A549 (cell line): ENCODE measurements around the gene TCN2. TPM values are rescaled to one million over a fixed set of nuclear protein-coding genes. Genes with fewer than 3 reads are reported as not detected.

ENCODE experiments used
- ATAC-seq, 2 experiments: fragments of 200-7000 bp in 1 of 2; fragments of >200 bp in 1 of 2; cut with Nextera tagmentation in 1 of 2; cut with Tn5 transposase in 1 of 2; 3 replicates each; pipeline versions ENCODE4 v1.8.0 to v1.9.1; 2018 to 2020; ENCODE audit warnings: mild to moderate bottlenecking in 1 of 2, moderate library complexity in 1 of 2
- CTCF ChIA-PET: fragments of 300-600 bp; sonication (Branson Sonifier 250); formaldehyde crosslinking; extraction: SDS; loops from one replicate; lab custom pipeline; 2021; ENCODE audit warnings: antibody characterized with exemption, inconsistent platforms; lab: Yijun Ruan, JAX
- POLR2A ChIA-PET: fragments of 350-600 bp; formaldehyde crosslinking; extraction: SDS; loops from one replicate; lab custom pipeline; 2021; ENCODE audit warnings: antibody characterized with exemption, inconsistent platforms; lab: Yijun Ruan, JAX
- DNase-seq, 2 experiments: peaks; one replicate each; pipeline versions ENCODE4 v3.0.0 to v3.0.0-alpha.2; 2011 to 2016; ENCODE audit warnings: low read depth in 1 of 2, low spot score in 1 of 2
- FAIRE-seq: peaks from 2 replicates; lab custom pipeline; 2011; peaks lifted over from hg19 to GRCh38; lab: Jason Lieb, UNC
- H3K27ac ChIP-seq, 2 experiments: fragments of >200 bp; sonication (Bioruptor Twin); formaldehyde crosslinking; 3 replicates each; pipeline ENCODE4 v1.5.1; 2016 to 2017
- H3K4me1 ChIP-seq: fragments of >200 bp; sonication (Bioruptor Twin); formaldehyde crosslinking; 3 replicates; pipeline ENCODE4 v1.6.1; 2016
- H3K4me2 ChIP-seq: fragments of >200 bp; sonication (Bioruptor Twin); formaldehyde crosslinking; 3 replicates; pipeline ENCODE4 v1.6.1; 2016
- H3K4me3 ChIP-seq: fragments of >200 bp; sonication (Bioruptor Twin); formaldehyde crosslinking; 3 replicates; pipeline ENCODE4 v1.5.1; 2016
- H3K9me3 ChIP-seq: fragments of >200 bp; sonication (Bioruptor Twin); formaldehyde crosslinking; 3 replicates; pipeline ENCODE4 v1.6.1; 2016
- BHLHE40 ChIP-seq: IDR thresholded peaks from 2 replicates; pipeline ENCODE4 v1.6.1; 2012; ENCODE audit warnings: low read depth, low read length, inconsistent platforms
- CBX2 ChIP-seq: fragments of 200-600 bp; sonication (generic); IDR thresholded peaks from 2 replicates; pipeline ENCODE4 v1.6.1; 2016; ENCODE audit warnings: low read depth, mild to moderate bottlenecking, borderline replicate concordance
- CBX8 ChIP-seq: fragments of 200-600 bp; sonication (generic); IDR thresholded peaks from 2 replicates; pipeline ENCODE4 v1.6.1; 2016
- CEBPB ChIP-seq, 2 experiments: fragments of >200 bp in 1 of 2; sonication (Bioruptor Twin) in 1 of 2; formaldehyde crosslinking in 1 of 2; IDR thresholded peaks; 2 replicates each; pipeline ENCODE4 v1.6.1; 2012 to 2016
- CHD2 ChIP-seq: fragments of 150-350 bp; IDR thresholded peaks from 2 replicates; pipeline ENCODE4 v1.6.1; 2014; ENCODE audit warnings: low read length; ENCODE audit not compliant: partially characterized antibody
- EHF ChIP-seq: fragments of 250-450 bp; sonication (Bioruptor Pico); IDR thresholded peaks from 2 replicates; pipeline ENCODE4 v1.5.0; 2020; ENCODE audit warnings: mild to moderate bottlenecking
- EHMT2 ChIP-seq: fragments of 200-600 bp; sonication (generic); IDR thresholded peaks from 2 replicates; pipeline ENCODE4 v1.6.1; 2016; ENCODE audit warnings: antibody characterized with exemption, low read depth, mild to moderate bottlenecking, moderate library complexity
- ELK1 ChIP-seq: fragments of 150-350 bp; IDR thresholded peaks from 2 replicates; pipeline ENCODE4 v1.6.1; 2014; ENCODE audit warnings: low read depth, mild to moderate bottlenecking, low read length
- EP300 ChIP-seq, 2 experiments: fragments of >200 bp; sonication (Bioruptor Twin); formaldehyde crosslinking; IDR thresholded peaks; 2 replicates in 1 of 2; 3 replicates in 1 of 2; pipeline ENCODE4 v1.6.1; 2016 to 2017
- ESRRA ChIP-seq: fragments of 150-350 bp; IDR thresholded peaks from 2 replicates; pipeline ENCODE4 v1.6.1; 2014; ENCODE audit warnings: mild to moderate bottlenecking, low read length, borderline replicate concordance
- HES2 ChIP-seq: fragments of >200 bp; sonication (Bioruptor Twin); formaldehyde crosslinking; IDR thresholded peaks from 2 replicates; pipeline ENCODE4 v1.6.1; 2016
- HEYL ChIP-seq: fragments of 250-450 bp; sonication (Bioruptor Pico); IDR thresholded peaks from 2 replicates; pipeline ENCODE4 v1.8.0; 2021; ENCODE audit warnings: mild to moderate bottlenecking, moderate library complexity
- JUNB ChIP-seq: fragments of >200 bp; sonication (Bioruptor Twin); formaldehyde crosslinking; IDR thresholded peaks from 2 replicates; pipeline ENCODE4 v1.6.1; 2016
- KDM1A ChIP-seq: fragments of 200-600 bp; sonication (generic); IDR thresholded peaks from 2 replicates; pipeline ENCODE4 v1.6.1; 2016; ENCODE audit warnings: low read depth, mild to moderate bottlenecking
- KDM5A ChIP-seq: fragments of 200-600 bp; sonication (generic); IDR thresholded peaks from 2 replicates; pipeline ENCODE4 v1.6.1; 2016; ENCODE audit warnings: antibody characterized with exemption, mild to moderate bottlenecking
- MAX ChIP-seq: IDR thresholded peaks from 2 replicates; pipeline ENCODE4 v1.6.1; 2012
- MAZ ChIP-seq: fragments of 150-350 bp; IDR thresholded peaks from 2 replicates; pipeline ENCODE4 v1.6.1; 2014; ENCODE audit warnings: antibody characterized with exemption, low read depth, low read length, borderline replicate concordance
- MYC ChIP-seq: IDR thresholded peaks from 2 replicates; pipeline ENCODE4 v1.6.1; 2012; ENCODE audit warnings: mild to moderate bottlenecking, inconsistent platforms, low read length, improper control_type of control experiment, borderline replicate concordance
- NR3C1 ChIP-seq: fragments of >200 bp; sonication (Bioruptor Twin); formaldehyde crosslinking; IDR thresholded peaks from 3 replicates; pipeline ENCODE4 v1.6.1; 2017
- PHF8 ChIP-seq: fragments of 200-600 bp; sonication (generic); IDR thresholded peaks from 2 replicates; pipeline ENCODE4 v1.6.1; 2016; ENCODE audit warnings: low read depth, mild to moderate bottlenecking, antibody characterized with exemption, moderate library complexity, borderline replicate concordance
- RAD21 ChIP-seq, 2 experiments: fragments of >200 bp in 1 of 2; sonication (Bioruptor Twin) in 1 of 2; formaldehyde crosslinking in 1 of 2; IDR thresholded peaks in 1 of 2; conservative IDR thresholded peaks in 1 of 2; 2 replicates in 1 of 2; 3 replicates in 1 of 2; pipeline ENCODE4 v1.6.1; 2012 to 2018; ENCODE audit warnings: inconsistent platforms in 1 of 2
- RCOR1 ChIP-seq: fragments of 150-350 bp; IDR thresholded peaks from 2 replicates; pipeline ENCODE4 v1.6.1; 2014; ENCODE audit warnings: antibody characterized with exemption, low read length, low read depth
- REST ChIP-seq: fragments of 200-600 bp; sonication (generic); IDR thresholded peaks from 2 replicates; pipeline ENCODE4 v1.6.1; 2016; ENCODE audit warnings: antibody characterized with exemption, mild to moderate bottlenecking, moderate library complexity
- RFX5 ChIP-seq: fragments of 450-650 bp; IDR thresholded peaks from 2 replicates; pipeline ENCODE4 v1.7.1; 2014; ENCODE audit warnings: antibody characterized with exemption, mild to moderate bottlenecking, moderate library complexity
- SMC3 ChIP-seq: fragments of >200 bp; sonication (Bioruptor Twin); formaldehyde crosslinking; IDR thresholded peaks from 3 replicates; pipeline ENCODE4 v1.6.1; 2018; ENCODE audit warnings: inconsistent platforms
- ZSCAN20 ChIP-seq: fragments of 250-450 bp; sonication (Bioruptor Pico); IDR thresholded peaks from 2 replicates; pipeline ENCODE4 v1.8.0; 2022; ENCODE audit warnings: mild to moderate bottlenecking, moderate library complexity
- WGBS: methylation state at CpG from one replicate; pipeline ENCODE4 v1.1.6; 2017; ENCODE audit errors: missing lambda C conversion rate; 5-methylcytosine and 5-hydroxymethylcytosine counted together
- polyA plus RNA-seq, 4 experiments: library from polyadenylated mRNA; depleted of rRNA in 3 of 4; stranded (reverse); fragments of >200 nt; fragmentation: RNase III in 1 of 4; extraction: RNeasy Plus Mini Kit Qiagen cat#74134 plus additional on column Dnase treatment in 1 of 4; gene quantifications; 2 replicates in 3 of 4; 3 replicates in 1 of 4; pipeline ENCODE4 v1.2.3, GENCODE V29; 2011 to 2017

TCN2 gene
- polyA plus RNA-seq, 2 of the 4 experiments (the other 2 are of a cell fraction) = 3.9 to 4.3 TPM

- Histone ChIP-seq H3K27ac (no peak overlapping the region), H3K4me3 (no peak overlapping the region), H3K4me2 (no peak overlapping the region), H3K4me1 (peaks cover 55% of the 10 kb centered on the region), H3K9me3 (no peaks in the 10 kb centered on the region)
- ATAC-seq = no peak
- FAIRE-seq = no peak
- no peak for DNase-seq
- 94% methylated on average over 10 of the region's 10 CpGs for WGBS
- ChIA-PET CTCF (interaction anchor here (0.7 to 1.3 kb wide), 2 partner anchors 184 to 185 kb away, joined by 4 read pairs; no protein-coding TSS in a partner anchor), POLR2A (interaction anchor here (1.0 kb wide), 1 partner anchor 98 kb away, joined by 3 read pairs; the partner anchor contains the start of gene DUSP18)
- no peak for TF ChIP-seq KDM5A
- no peak for TF ChIP-seq CBX2
- TF ChIP-seq CHD2 = no peak
- TF ChIP-seq KDM1A = no peak
- no peak for TF ChIP-seq BHLHE40
- no peak for TF ChIP-seq CBX8
- TF ChIP-seq EP300 (IDR thresholded peaks at IDR 0.05) = no peak
- TF ChIP-seq JUNB = no peak
These were observed 37.2 kb upstream of the TCN2 start for GRCh38 chr22:30569674-30570202.

- no peak for FAIRE-seq
- 77% methylated on average over 6 of the region's 6 CpGs for WGBS
- CTCF ChIA-PET = interaction anchor here (0.8 to 1.6 kb wide), 3 partner anchors 18 to 127 kb away, joined by 3 read pairs; no protein-coding TSS in a partner anchor
- no peak for ATAC-seq
- peaks cover 38% of the 10 kb centered on the region for H3K4me1 ChIP-seq
- H3K9me3 ChIP-seq = no peaks in the 10 kb centered on the region
- TF ChIP-seq PHF8 (no peak), SMC3 (no peak), ELK1 (no peak)
- H3K4me2 ChIP-seq = peak overlapping the region; percentile 99
- no peak for DNase-seq
- POLR2A ChIA-PET = interaction anchor here (0.5 kb wide), 1 partner anchor 349 kb away, joined by 4 read pairs; no protein-coding TSS in a partner anchor
- H3K27ac ChIP-seq = peak overlapping the region; percentile 98
- peak overlapping the region; percentile 25; the same call in 2 of the 3 replicates for H3K4me3 ChIP-seq
These were observed 34.8 kb upstream of the TCN2 start for GRCh38 chr22:30572210-30572609.

GRCh38 chr22:30572840-30573593, 34.0 kb upstream of the TCN2 start:
- WGBS = 15% methylated on average over 9 of the region's 12 CpGs
- TF ChIP-seq NR3C1 (no peak), ESRRA (0 out of 2 replicates have a peak, but pooled peaks have one; percentile 19), EHMT2 (no peak), EHF (no peak), CBX2 (no peak), MAX (0 out of 2 replicates have a peak, but pooled peaks have one; percentile 22), RAD21 (conservative IDR thresholded peaks at IDR 0.05 in 1 of 2, IDR thresholded peaks at IDR 0.05 in 1 of 2) (no peak), REST (peak; percentile 35), HEYL (no peak), HES2 (no peak), MAZ (no peak), RCOR1 (no peak), CEBPB (IDR thresholded peaks at IDR 0.05) (no peak), RFX5 (no peak), ZSCAN20 (no peak), KDM5A (no peak), MYC (no peak)
- TF ChIP-seq, all 56 proteins: peak for 3
- peak overlapping the region; percentile 99 for H3K4me2 ChIP-seq
- no peak for FAIRE-seq
- peak; percentile 45 to 67 for ATAC-seq
- peak overlapping the region; percentile 98 for H3K27ac ChIP-seq
- H3K9me3 ChIP-seq = no peaks in the 10 kb centered on the region
- peak; percentile 33 to 41 for DNase-seq
- H3K4me3 ChIP-seq = peak overlapping the region; percentile 9; the same call in 1 of the 3 replicates
- ChIA-PET CTCF (interaction anchor here (0.5 to 1.6 kb wide), 4 partner anchors 18 to 128 kb away, joined by 3 to 4 read pairs (median 3); no protein-coding TSS in a partner anchor), POLR2A (interaction anchor here (1.5 kb wide), 1 partner anchor 13 kb away, joined by 4 read pairs; no protein-coding TSS in a partner anchor)
- H3K4me1 ChIP-seq = peaks cover 38% of the 10 kb centered on the region
